ENCODE measurements around the gene MFAP3L. TPM values are rescaled to one million over a fixed set of nuclear protein-coding genes. Genes with fewer than 3 reads are reported as not detected.
A peak's percentile ranks its signal among the peaks of the same experiment; 100 is the strongest.

Gene MFAP3L
- 1 to 10 TPM in 5 of 6 experiments, under 1 TPM in 1; 0.94 to 6.4 (median 2.1) TPM for total RNA-seq (2021; fragmentation: NEBNext Ultra II Directional; extraction: Animal tissue kit (Norgen Biotek cat#: 25700))
- long read RNA-seq, partial matches to known transcripts: 0 of 2 reads
- long read RNA-seq, other reads (novel, unspliced or antisense): 1 of 2 reads

DNA sequence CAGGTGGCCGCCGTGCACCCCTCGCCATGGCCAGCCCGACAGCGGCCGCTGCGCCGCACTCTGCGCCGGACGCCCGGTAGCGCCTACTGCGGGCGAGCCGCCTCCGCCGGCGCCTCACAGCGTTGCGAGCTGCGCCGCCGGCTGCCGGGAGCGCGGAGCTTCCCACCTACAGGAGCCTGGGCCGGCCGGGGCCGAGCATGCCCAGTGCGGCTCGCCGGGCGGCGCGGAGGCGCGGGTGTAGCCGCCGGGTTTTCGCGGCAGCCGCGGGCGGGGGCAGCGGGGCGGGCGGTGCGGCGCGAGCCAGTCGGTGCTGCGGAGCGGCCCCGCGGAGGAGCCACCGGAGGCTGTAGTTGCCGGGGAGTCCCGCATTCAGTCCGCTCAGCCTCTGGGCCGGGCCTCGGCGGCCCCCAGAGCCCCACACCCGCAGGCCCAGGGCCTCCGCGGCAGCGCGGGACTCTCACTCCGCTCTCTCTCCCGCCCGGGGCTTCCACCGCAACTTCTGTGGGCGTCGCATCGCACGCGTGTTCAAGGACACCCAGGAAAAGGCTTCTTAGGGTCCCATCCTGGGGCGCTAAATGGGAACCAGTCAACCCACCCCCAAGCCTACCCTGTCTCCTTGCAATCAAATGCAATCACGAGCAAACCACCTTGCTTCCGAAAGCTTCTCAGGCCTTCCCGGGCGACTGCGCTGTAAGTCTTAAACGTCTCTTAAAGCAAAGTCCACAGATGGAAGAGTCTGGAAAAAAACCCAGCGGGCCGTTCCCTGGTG is at the start of gene MFAP3L:
Gene MFAP3L (minus strand): TSS at position 143 of the 769 bp plus-strand sequence. CDS start 20,518 bp downstream, outside the sequence.
- peaks cover 5% of the 10 kb centered on the region; the same call in 1 of the 2 replicates for H3K9me3 Mint-ChIP-seq
- peaks cover 8% of the 10 kb centered on the region for H3K36me3 Mint-ChIP-seq (ENCODE audit: low read depth)
- TF ChIP-seq, protein P1, sequence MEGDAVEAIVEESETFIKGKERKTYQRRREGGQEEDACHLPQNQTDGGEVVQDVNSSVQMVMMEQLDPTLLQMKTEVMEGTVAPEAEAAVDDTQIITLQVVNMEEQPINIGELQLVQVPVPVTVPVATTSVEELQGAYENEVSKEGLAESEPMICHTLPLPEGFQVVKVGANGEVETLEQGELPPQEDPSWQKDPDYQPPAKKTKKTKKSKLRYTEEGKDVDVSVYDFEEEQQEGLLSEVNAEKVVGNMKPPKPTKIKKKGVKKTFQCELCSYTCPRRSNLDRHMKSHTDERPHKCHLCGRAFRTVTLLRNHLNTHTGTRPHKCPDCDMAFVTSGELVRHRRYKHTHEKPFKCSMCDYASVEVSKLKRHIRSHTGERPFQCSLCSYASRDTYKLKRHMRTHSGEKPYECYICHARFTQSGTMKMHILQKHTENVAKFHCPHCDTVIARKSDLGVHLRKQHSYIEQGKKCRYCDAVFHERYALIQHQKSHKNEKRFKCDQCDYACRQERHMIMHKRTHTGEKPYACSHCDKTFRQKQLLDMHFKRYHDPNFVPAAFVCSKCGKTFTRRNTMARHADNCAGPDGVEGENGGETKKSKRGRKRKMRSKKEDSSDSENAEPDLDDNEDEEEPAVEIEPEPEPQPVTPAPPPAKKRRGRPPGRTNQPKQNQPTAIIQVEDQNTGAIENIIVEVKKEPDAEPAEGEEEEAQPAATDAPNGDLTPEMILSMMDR (IDR thresholded peaks at IDR 0.05): no peak
- H3K4me1 Mint-ChIP-seq (ENCODE audit: low read depth): peaks cover 18% of the 10 kb centered on the region
- peaks cover 13% of the 10 kb centered on the region for H3K27me3 Mint-ChIP-seq (ENCODE audit: insufficient read depth)
- H3K4me3 Mint-ChIP-seq: peak within 1 kb of the TSS; percentile 89
- peak within 1 kb of the TSS; percentile 54; the same call in 1 of the 2 replicates for H3K27ac Mint-ChIP-seq
- DNase-seq: peak; percentile 78

DNA sequence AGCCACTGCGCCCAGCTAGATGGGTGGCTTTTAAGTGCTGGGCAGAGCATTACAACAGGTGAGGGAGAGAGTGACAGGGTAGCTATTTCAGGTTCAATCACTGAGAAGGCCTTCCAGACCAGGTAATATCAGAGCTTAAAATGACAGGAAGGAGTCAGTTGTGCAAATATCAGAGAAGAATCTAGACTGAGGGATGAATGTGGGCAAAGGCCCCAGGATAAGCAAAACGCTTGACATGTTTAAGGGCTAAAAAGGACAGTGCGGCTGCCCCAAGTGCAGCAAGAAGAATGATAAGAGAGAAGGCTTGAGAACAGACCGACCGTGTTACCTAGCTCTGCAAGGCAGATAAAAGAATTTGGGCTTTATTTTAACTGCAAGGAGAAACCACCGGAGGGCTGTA is 45.0 kb upstream of the MFAP3L start:
- H3K4me3 Mint-ChIP-seq: no peak overlapping the region
- H3K27me3 Mint-ChIP-seq (ENCODE audit: insufficient read depth): peaks cover 1% of the 10 kb centered on the region; the same call in 1 of the 2 replicates
- no peak overlapping the region for H3K27ac Mint-ChIP-seq
- H3K4me1 Mint-ChIP-seq (ENCODE audit: low read depth): no peaks in the 10 kb centered on the region
- no peak for DNase-seq
- no peaks in the 10 kb centered on the region for H3K9me3 Mint-ChIP-seq
- H3K36me3 Mint-ChIP-seq (ENCODE audit: low read depth): no peaks in the 10 kb centered on the region; the same call in 1 of the 2 replicates
- TF ChIP-seq, protein P1 (IDR thresholded peaks at IDR 0.05): no peak

DNA sequence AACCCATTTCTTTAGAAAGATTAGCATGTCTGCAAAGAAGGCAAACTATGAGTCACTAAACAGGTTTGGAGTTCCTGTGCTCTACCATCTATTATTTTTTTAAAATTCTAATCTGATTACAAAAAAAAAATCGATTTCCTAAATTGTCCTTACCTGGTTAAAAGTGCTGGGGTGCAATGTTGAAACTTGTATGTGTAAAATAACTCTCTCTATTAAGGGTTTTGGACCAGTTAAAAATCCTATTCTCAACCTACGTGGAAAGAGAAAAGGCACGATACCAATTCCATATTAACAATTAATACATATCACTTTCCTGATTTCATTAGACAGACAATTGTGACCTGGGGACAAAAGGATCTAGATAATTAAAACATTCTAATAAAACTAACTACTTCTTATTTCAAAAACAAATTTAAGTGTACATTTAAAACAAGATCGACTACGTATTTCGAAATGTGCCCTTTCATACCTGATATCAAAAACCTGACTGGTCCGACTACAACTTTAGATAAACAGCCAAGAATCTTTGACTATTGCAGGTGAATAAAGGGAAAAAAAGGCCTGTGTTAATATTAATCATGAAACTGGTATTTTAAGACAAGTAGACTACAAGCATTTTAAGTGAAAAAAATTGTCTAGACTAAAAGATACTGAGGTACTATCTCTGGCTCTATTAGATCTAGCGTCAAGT is 42.4 kb upstream of the MFAP3L start:
- no peaks in the 10 kb centered on the region; the same call in 1 of the 2 replicates for H3K36me3 Mint-ChIP-seq (ENCODE audit: low read depth)
- no peak for DNase-seq
- no peaks in the 10 kb centered on the region for H3K9me3 Mint-ChIP-seq
- no peaks in the 10 kb centered on the region for H3K4me1 Mint-ChIP-seq (ENCODE audit: low read depth)
- H3K27me3 Mint-ChIP-seq (ENCODE audit: insufficient read depth): peaks cover 1% of the 10 kb centered on the region; the same call in 1 of the 2 replicates
- TF ChIP-seq, protein P1 (IDR thresholded peaks at IDR 0.05): no peak
- no peak overlapping the region for H3K4me3 Mint-ChIP-seq
- H3K27ac Mint-ChIP-seq: no peak overlapping the region

GRCh38 chr4:170059421-170059820 is 33.2 kb upstream of the MFAP3L start:
- Mint-ChIP-seq H3K4me3 (no peak overlapping the region), H3K9me3 (no peaks in the 10 kb centered on the region), H3K27me3 (ENCODE audit: insufficient read depth) (no peaks in the 10 kb centered on the region), H3K27ac (no peak overlapping the region), H3K4me1 (ENCODE audit: low read depth) (no peaks in the 10 kb centered on the region), H3K36me3 (ENCODE audit: low read depth) (peaks cover 7% of the 10 kb centered on the region; the same call in 1 of the 2 replicates)
- DNase-seq: no peak
- TF ChIP-seq, protein P1 (IDR thresholded peaks at IDR 0.05): no peak

DNA sequence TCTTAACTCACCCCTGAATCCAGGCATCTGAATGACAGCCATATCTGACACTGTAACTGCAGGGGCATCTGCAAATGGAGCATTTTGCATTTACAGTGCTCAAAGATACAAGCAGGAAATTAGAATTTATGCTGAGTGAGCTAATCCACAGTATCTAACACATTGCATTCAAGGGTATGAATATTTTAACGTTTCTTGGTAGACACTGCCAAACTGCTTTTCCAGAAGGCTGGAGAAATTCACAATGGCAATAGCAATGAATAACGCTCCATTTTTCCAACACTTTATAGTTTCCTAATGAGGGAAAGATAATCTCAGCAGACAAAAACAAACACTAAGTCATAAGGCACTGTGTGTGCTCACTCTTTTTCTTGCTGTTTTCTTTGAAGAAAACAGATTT is 32.6 kb upstream of the MFAP3L start:
- Mint-ChIP-seq H3K27me3 (ENCODE audit: insufficient read depth) (no peaks in the 10 kb centered on the region), H3K27ac (no peak overlapping the region), H3K36me3 (ENCODE audit: low read depth) (peaks cover 7% of the 10 kb centered on the region; the same call in 1 of the 2 replicates), H3K9me3 (no peaks in the 10 kb centered on the region), H3K4me1 (ENCODE audit: low read depth) (no peaks in the 10 kb centered on the region), H3K4me3 (no peak overlapping the region)
- TF ChIP-seq, protein P1 (IDR thresholded peaks at IDR 0.05): no peak
- no peak for DNase-seq
